Endothelial cell of umbilical vein (primary cell): ENCODE results near the gene SHBG.
"Not testable (repeated sequence)": the region's sequence is repeated elsewhere in the genome, so short reads cannot be mapped to it uniquely, and the experiment has no call there.

Experiments used
- CTCF ChIP-seq, 2 donors: IDR thresholded peaks; 1 replicate in 1 of 2; 2 replicates in 1 of 2; pipeline ENCODE4 v1.5.1; 2011; ENCODE audit warnings: low read length in 2 of 2, mild to moderate bottlenecking in 2 of 2, moderate library complexity in 2 of 2, control low read depth in 1 of 2, inconsistent platforms in 1 of 2, low read depth in 1 of 2; ENCODE audit not compliant: insufficient read depth in 1 of 2; ENCODE audit errors: extremely low read depth in 1 of 2
- EZH2 ChIP-seq: IDR thresholded peaks from 2 replicates; pipeline ENCODE4 v1.6.1; 2012; ENCODE audit warnings: borderline replicate concordance, low read depth, mild to moderate bottlenecking, moderate library complexity, low read length, inconsistent platforms; ENCODE audit not compliant: severe bottlenecking
- JUN ChIP-seq: IDR thresholded peaks from 2 replicates; pipeline ENCODE4 v1.6.1; 2011; ENCODE audit warnings: borderline replicate concordance, low read depth; ENCODE audit not compliant: insufficient read length, insufficient read depth
- MAX ChIP-seq: IDR thresholded peaks from 2 replicates; pipeline ENCODE4 v1.6.1; 2011; ENCODE audit not compliant: insufficient read depth, insufficient read length
- MYC ChIP-seq: IDR thresholded peaks from one replicate; pipeline ENCODE4 v1.6.1; 2011; ENCODE audit warnings: mild to moderate bottlenecking, low read depth, low read length

DNA sequence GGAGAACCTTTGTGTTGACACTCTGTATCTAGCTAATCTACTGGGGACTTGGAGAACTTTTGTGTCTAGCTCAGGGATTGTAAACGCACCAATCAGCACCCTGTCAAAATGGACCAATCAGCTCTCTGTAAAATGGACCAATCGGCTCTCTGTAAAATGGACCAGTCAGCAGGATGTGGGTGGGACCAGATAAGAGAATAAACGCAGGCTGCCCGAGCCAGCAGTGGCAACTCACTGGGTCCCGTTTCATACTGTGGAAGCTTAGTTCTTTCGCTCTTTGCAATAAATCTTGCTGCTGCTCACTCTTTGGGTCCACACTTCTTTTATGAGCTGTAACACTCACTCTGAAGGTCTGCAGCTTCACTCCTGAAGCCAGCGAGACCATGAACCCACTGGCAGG is 11.7 kb downstream of the SHBG start:
- TF ChIP-seq MYC; MAX; EZH2; CTCF (IDR thresholded peaks at IDR 0.05; ENCODE audit: extremely low read depth in 1 of 2, insufficient read depth in 1 of 2, low read depth in 1 of 2, low read length in 2 of 2); JUN: not testable (repeated sequence)
